SK-N-SH (cell line): ENCODE results near the gene MAPK9. TPM values are rescaled to one million over a fixed set of nuclear protein-coding genes. Genes with fewer than 3 reads are reported as not detected.

Experiments used
- CTCF ChIA-PET: fragments of 300-600, 350-600 bp; formaldehyde crosslinking; extraction: SDS; loops from one replicate; lab custom pipeline; 2021; lab: Yijun Ruan, JAX
- POLR2A ChIA-PET: fragments of 350-600 bp; sonication (Branson Sonifier 250); formaldehyde crosslinking; extraction: SDS; loops from one replicate; lab custom pipeline; 2020; ENCODE audit warnings: antibody characterized with exemption, inconsistent platforms; lab: Yijun Ruan, JAX
- DNase-seq: peaks from one replicate; pipeline ENCODE4 v3.0.0; 2012
- H2AFZ ChIP-seq: fragments of 200-600 bp; sonication (generic); 2 replicates; pipeline ENCODE4 v1.8.1; 2016; ENCODE audit warnings: antibody characterized with exemption, mild to moderate bottlenecking, low read depth
- H3F3A ChIP-seq: fragments of 200-600 bp; sonication (generic); replicated peaks from 2 replicates; pipeline ENCODE3; 2016; ENCODE audit warnings: antibody characterized with exemption, mild to moderate bottlenecking; ENCODE audit not compliant: insufficient read depth
- H3K27ac ChIP-seq, 2 experiments: fragments of 200-500 bp in 1 of 2; fragments of 200-600 bp in 1 of 2; sonication (Bioruptor generic) in 1 of 2; sonication (generic), shearing (Covaris generic) in 1 of 2; 2 replicates each; pipeline versions ENCODE4 v1.5.1 to v1.6.1; 2014 to 2016; ENCODE audit warnings: low read depth in 2 of 2, inconsistent platforms in 1 of 2, low read length in 1 of 2, mild to moderate bottlenecking in 1 of 2, mixed read lengths in 1 of 2
- H3K27me3 ChIP-seq: fragments of 200-600 bp; sonication (generic), shearing (Covaris generic); 2 replicates; pipeline ENCODE4 v1.6.1; 2016; ENCODE audit warnings: mixed run types; ENCODE audit not compliant: insufficient read depth
- H3K36me3 ChIP-seq, 2 experiments: fragments of 200-500 bp in 1 of 2; fragments of 200-600 bp in 1 of 2; sonication (Bioruptor generic) in 1 of 2; sonication (generic) in 1 of 2; replicated peaks in 1 of 2; 2 replicates each; pipeline versions ENCODE3 to v1.5.1; 2014 to 2016; ENCODE audit warnings: low read length in 1 of 2, mild to moderate bottlenecking in 1 of 2; ENCODE audit not compliant: insufficient read depth in 2 of 2, control insufficient read depth in 1 of 2
- H3K4me1 ChIP-seq, 2 experiments: fragments of 200-500 bp in 1 of 2; fragments of 200-600 bp in 1 of 2; sonication (Bioruptor generic) in 1 of 2; sonication (generic), shearing (Covaris generic) in 1 of 2; 2 replicates each; pipeline versions ENCODE4 v1.5.1 to v1.6.1; 2014 to 2016; ENCODE audit warnings: low read depth in 1 of 2, low read length in 1 of 2, mixed run types in 1 of 2; ENCODE audit not compliant: insufficient read depth in 2 of 2, control insufficient read depth in 1 of 2
- H3K4me2 ChIP-seq: fragments of 200-600 bp; sonication (generic), shearing (Covaris generic); 2 replicates; pipeline ENCODE4 v1.6.1; 2017; ENCODE audit warnings: mixed run types
- H3K4me3 ChIP-seq, 2 experiments: fragments of 200-500 bp in 1 of 2; fragments of 200-600 bp in 1 of 2; sonication (Bioruptor generic) in 1 of 2; sonication (generic), shearing (Covaris generic) in 1 of 2; 2 replicates each; pipeline versions ENCODE4 v1.5.1 to v1.8.1; 2014 to 2016; ENCODE audit warnings: low read depth in 2 of 2, inconsistent platforms in 1 of 2, low read length in 1 of 2, mild to moderate bottlenecking in 1 of 2, mixed read lengths in 1 of 2, moderate library complexity in 1 of 2
- H3K79me2 ChIP-seq: fragments of 200-600 bp; sonication (generic); 2 replicates; pipeline ENCODE4 v1.8.1; 2017; ENCODE audit warnings: mild to moderate bottlenecking; ENCODE audit not compliant: insufficient read depth
- H3K9ac ChIP-seq: fragments of 200-600 bp; sonication (generic); 2 replicates; pipeline ENCODE4 v1.6.1; 2017; ENCODE audit warnings: mixed run types
- H3K9me2 ChIP-seq: fragments of 200-600 bp; sonication (generic); 2 replicates; pipeline ENCODE4 v1.6.1; 2017; ENCODE audit warnings: mixed run types
- H3K9me3 ChIP-seq: fragments of 200-600 bp; sonication (generic); 2 replicates; pipeline ENCODE4 v1.6.1; 2017; ENCODE audit warnings: mixed run types, mild to moderate bottlenecking, moderate library complexity
- H4K20me1 ChIP-seq: fragments of 200-600 bp; sonication (generic); 2 replicates; pipeline ENCODE4 v1.6.1; 2017; ENCODE audit warnings: mild to moderate bottlenecking, mixed run types; ENCODE audit not compliant: insufficient read depth
- ELF1 ChIP-seq: IDR thresholded peaks from 2 replicates; pipeline ENCODE4 v1.4.0; 2012
- EP300 ChIP-seq, 2 experiments: IDR thresholded peaks; 2 replicates each; pipeline versions ENCODE4 v1.4.0 to v1.6.1; 2012; ENCODE audit warnings: borderline replicate concordance in 1 of 2, low read depth in 1 of 2, low read length in 1 of 2
- FOSL2 ChIP-seq: IDR thresholded peaks from 2 replicates; pipeline ENCODE4 v1.4.0; 2012; ENCODE audit warnings: low read depth, mild to moderate bottlenecking, moderate library complexity, borderline replicate concordance
- FOXJ3 ChIP-seq: sonication (generic); formaldehyde crosslinking; IDR thresholded peaks from 2 replicates; pipeline ENCODE4 v1.5.1; 2020; ENCODE audit warnings: mild to moderate bottlenecking, missing genetic modification reagents
- GATA2 ChIP-seq: sonication (generic); formaldehyde crosslinking; IDR thresholded peaks from 2 replicates; pipeline ENCODE4 v1.5.0; 2020; ENCODE audit warnings: mild to moderate bottlenecking, missing genetic modification reagents
- JUND ChIP-seq: IDR thresholded peaks from 2 replicates; pipeline ENCODE4 v1.4.0; 2012
- MAX ChIP-seq: IDR thresholded peaks from 2 replicates; pipeline ENCODE4 v1.4.0; 2012; ENCODE audit warnings: low read depth
- MXI1 ChIP-seq: IDR thresholded peaks from 2 replicates; pipeline ENCODE4 v1.6.1; 2012; ENCODE audit warnings: mild to moderate bottlenecking, low read depth, low read length, improper control_type of control experiment
- NRF1 ChIP-seq: IDR thresholded peaks from 2 replicates; pipeline ENCODE4 v1.6.1; 2012; ENCODE audit warnings: low read depth, mild to moderate bottlenecking, low read length
- POLR2AphosphoS5 ChIP-seq: IDR thresholded peaks from 2 replicates; pipeline ENCODE4 v1.6.1; 2012; ENCODE audit warnings: low read depth, low read length
- RCOR1 ChIP-seq: fragments of 150-350 bp; IDR thresholded peaks from 2 replicates; pipeline ENCODE4 v1.6.1; 2017; ENCODE audit warnings: antibody characterized with exemption, low read length
- REST ChIP-seq: IDR thresholded peaks from 2 replicates; pipeline ENCODE4 v1.6.1; 2012; ENCODE audit warnings: mild to moderate bottlenecking, low read depth, low read length, moderate library complexity
- TAF1 ChIP-seq: IDR thresholded peaks from 2 replicates; pipeline ENCODE4 v1.6.1; 2012; ENCODE audit warnings: low read depth, mild to moderate bottlenecking, low read length, moderate library complexity, borderline replicate concordance
- TCF12 ChIP-seq: IDR thresholded peaks from 2 replicates; pipeline ENCODE4 v1.4.0; 2012
- TEAD4 ChIP-seq: IDR thresholded peaks from 2 replicates; pipeline ENCODE4 v1.4.0; 2012; ENCODE audit warnings: mild to moderate bottlenecking, borderline replicate concordance; ENCODE audit not compliant: insufficient read depth
- USF2 ChIP-seq: fragments of 150-350 bp; IDR thresholded peaks from 2 replicates; pipeline ENCODE4 v1.6.1; 2017; ENCODE audit warnings: antibody characterized with exemption, low read length, low read depth, borderline replicate concordance
- WGBS: methylation state at CpG from one replicate; pipeline ENCODE4 v1.1.6; 2017; ENCODE audit warnings: low lambda C conversion rate; 5-methylcytosine and 5-hydroxymethylcytosine counted together
- polyA plus RNA-seq, 3 experiments: library from polyadenylated mRNA; depleted of rRNA; stranded (reverse); fragments of >200 nt; gene quantifications; 2 replicates each; pipeline ENCODE4 v1.2.3, GENCODE V29; 2012

The MAPK9 gene
- polyA plus RNA-seq, 1 of the 3 experiments (the other 2 are of a cell fraction), result 23.9 TPM

- WGBS, result 78% methylated on average over 5 of the region's 5 CpGs
These were observed 50.3 kb downstream of the MAPK9 start for GRCh38 chr5:180241600-180241999.

More at GRCh38 chr5:180241600-180241999, 50.3 kb downstream of the MAPK9 start:
- H3K4me3 ChIP-seq, result no peak overlapping the region
- POLR2A ChIA-PET, result no interaction called here
- H3K4me1 ChIP-seq, result no peaks in the 10 kb centered on the region
- H3K36me3 ChIP-seq, result peaks cover 54 to 64% of the 10 kb centered on the region in 2 experiments
- H3K79me2 ChIP-seq, result no peaks in the 10 kb centered on the region
- H2AFZ ChIP-seq, result no peak overlapping the region
- H3F3A ChIP-seq, result no peaks in the 10 kb centered on the region
- H3K9me3 ChIP-seq, result no peaks in the 10 kb centered on the region
- H3K27me3 ChIP-seq, result no peaks in the 10 kb centered on the region
- no peaks in the 10 kb centered on the region for H4K20me1 ChIP-seq
- no peak for DNase-seq
- H3K27ac ChIP-seq, result no peak overlapping the region
- H3K4me2 ChIP-seq, result no peak overlapping the region
- no peak overlapping the region for H3K9ac ChIP-seq
- TF ChIP-seq TEAD4 (no peak), TCF12 (no peak), JUND (no peak), FOXJ3 (CRISPR knock-in tag) (no peak), MAX (no peak), EP300 (IDR thresholded peaks at IDR 0.05; ENCODE audit: borderline replicate concordance in 1 of 2, low read depth in 1 of 2, low read length in 1 of 2) (no peak), FOSL2 (no peak), RCOR1 (no peak), POLR2AphosphoS5 (no peak), USF2 (no peak), REST (no peak), TAF1 (no peak), NRF1 (no peak), MXI1 (no peak), ELF1 (no peak), GATA2 (CRISPR knock-in tag) (no peak)
- H3K9me2 ChIP-seq, result no peaks in the 10 kb centered on the region
- CTCF ChIA-PET, result interaction anchor here (0.7 kb wide), 1 partner anchor 237 kb away, joined by 3 read pairs; no protein-coding TSS in a partner anchor
